Liver (tissue), 9 donors: ENCODE results near the gene XRCC1. TPM values are rescaled to one million over a fixed set of nuclear protein-coding genes. Genes with fewer than 3 reads are reported as not detected.
"Not testable (repeated sequence)": the region's sequence is repeated elsewhere in the genome, so short reads cannot be mapped to it uniquely, and the experiment has no call there.

ENCODE experiments used
- DNase-seq: peaks from one replicate; pipeline ENCODE4 v3.0.0-alpha.2; 2017; ENCODE audit warnings: low spot score
- H3K27ac ChIP-seq, 2 donors: one replicate each; pipeline ENCODE4 v1.7.0; 2013; ENCODE audit warnings: inconsistent platforms in 2 of 2, low read length in 2 of 2, control low read depth in 1 of 2, low read depth in 1 of 2, mild to moderate bottlenecking in 1 of 2
- H3K27me3 ChIP-seq, 4 donors: one replicate each; pipeline versions ENCODE4 v1.6.1 to v1.7.0; 2013; ENCODE audit warnings: low read length in 3 of 4, inconsistent platforms in 1 of 4, mild to moderate bottlenecking in 1 of 4, moderate library complexity in 1 of 4; ENCODE audit not compliant: control insufficient read depth in 4 of 4, insufficient read depth in 4 of 4
- H3K36me3 ChIP-seq, 4 donors: one replicate each; pipeline versions ENCODE4 v1.6.1 to v1.7.0; 2013; ENCODE audit warnings: low read length in 3 of 4, mild to moderate bottlenecking in 3 of 4, low read depth in 1 of 4, moderate library complexity in 1 of 4; ENCODE audit not compliant: control insufficient read depth in 4 of 4, insufficient read depth in 3 of 4
- H3K4me1 ChIP-seq, 4 donors: one replicate each; pipeline versions ENCODE4 v1.6.1 to v1.7.0; 2013; ENCODE audit warnings: low read length in 3 of 4, mild to moderate bottlenecking in 3 of 4, moderate library complexity in 1 of 4; ENCODE audit not compliant: control insufficient read depth in 4 of 4, insufficient read depth in 4 of 4
- H3K4me3 ChIP-seq, 3 donors: one replicate each; pipeline versions ENCODE4 v1.6.1 to v1.7.0; 2013; ENCODE audit warnings: low read length in 3 of 3, control low read depth in 1 of 3, low read depth in 1 of 3, mild to moderate bottlenecking in 1 of 3
- H3K9ac ChIP-seq, 2 donors: one replicate each; pipeline ENCODE4 v1.7.0; 2013; ENCODE audit warnings: low read length in 2 of 2, mild to moderate bottlenecking in 2 of 2, moderate library complexity in 2 of 2, control low read depth in 1 of 2, low read depth in 1 of 2
- H3K9me3 ChIP-seq, 4 donors: one replicate each; pipeline versions ENCODE4 v1.6.1 to v1.7.0; 2013; ENCODE audit warnings: low read length in 3 of 4; ENCODE audit not compliant: control insufficient read depth in 4 of 4
- EGR1 ChIP-seq, 2 donors: IDR thresholded peaks; 2 replicates each; pipeline ENCODE4 v1.6.1; 2016 to 2018; ENCODE audit warnings: antibody characterized with exemption in 2 of 2, low read depth in 2 of 2
- FOXA1 ChIP-seq: IDR thresholded peaks from 2 replicates; pipeline ENCODE4 v1.6.1; 2016; ENCODE audit warnings: antibody characterized with exemption
- FOXA2 ChIP-seq: IDR thresholded peaks from 2 replicates; pipeline ENCODE4 v1.6.1; 2016; ENCODE audit warnings: antibody characterized with exemption
- GABPA ChIP-seq, 2 donors: IDR thresholded peaks in 1 of 2; conservative IDR thresholded peaks in 1 of 2; 2 replicates each; pipeline ENCODE4 v1.6.1; 2016; ENCODE audit warnings: antibody characterized with exemption in 2 of 2, mild to moderate bottlenecking in 1 of 2, moderate library complexity in 1 of 2
- HNF4A ChIP-seq, 2 donors: conservative IDR thresholded peaks; 2 replicates each; pipeline ENCODE4 v1.6.1; 2016; ENCODE audit warnings: antibody characterized with exemption in 2 of 2, mild to moderate bottlenecking in 2 of 2
- HNF4G ChIP-seq: IDR thresholded peaks from 2 replicates; pipeline ENCODE4 v1.6.1; 2016; ENCODE audit warnings: antibody characterized with exemption
- NR2F2 ChIP-seq: IDR thresholded peaks from 2 replicates; pipeline ENCODE4 v1.6.1; 2016; ENCODE audit warnings: antibody characterized with exemption
- RAD21 ChIP-seq, 2 donors: IDR thresholded peaks; 2 replicates each; pipeline ENCODE4 v1.6.1; 2016; ENCODE audit warnings: antibody characterized with exemption in 2 of 2, mild to moderate bottlenecking in 2 of 2
- RXRA ChIP-seq, 2 donors: IDR thresholded peaks; 2 replicates each; pipeline ENCODE4 v1.6.1; 2017 to 2018; ENCODE audit warnings: antibody characterized with exemption in 2 of 2, mild to moderate bottlenecking in 1 of 2
- SP1 ChIP-seq: IDR thresholded peaks from 2 replicates; pipeline ENCODE4 v1.6.1; 2018; ENCODE audit warnings: antibody characterized with exemption, mild to moderate bottlenecking
- TAF1 ChIP-seq: conservative IDR thresholded peaks from 2 replicates; pipeline ENCODE4 v1.6.1; 2016; ENCODE audit warnings: antibody characterized with exemption, mild to moderate bottlenecking
- YY1 ChIP-seq: IDR thresholded peaks from 2 replicates; pipeline ENCODE4 v1.6.1; 2016; ENCODE audit warnings: antibody characterized with exemption, mild to moderate bottlenecking
- WGBS: extraction: QIAGEN DNeasy Blood & Tissue Kit; methylation state at CpG from one replicate; pipeline ENCODE4 v1.1.7; 2013; 5-methylcytosine and 5-hydroxymethylcytosine counted together
- polyA plus RNA-seq, 2 donors: library from polyadenylated mRNA; stranded (reverse) in 1 of 2; unstranded in 1 of 2; fragments of 200-250 nt in 1 of 2; fragments of >200 nt in 1 of 2; fragmentation: Nextera tagmentation in 1 of 2; extraction: Ambion mirVana in 1 of 2; gene quantifications; one replicate each; pipeline versions ENCODE4 v1.2.1 to v1.2.3, GENCODE V29; 2013 to 2015
- total RNA-seq, 2 donors: library from RNA; depleted of rRNA; stranded (reverse); fragments of >200 nt; gene quantifications; one replicate each; pipeline ENCODE4 v1.2.3, GENCODE V29; 2014
- TF ChIP-seq, protein P1 (sequence below): IDR thresholded peaks from 2 replicates; pipeline ENCODE4 v1.6.1; 2016; ENCODE audit warnings: antibody characterized with exemption
- TF ChIP-seq, protein P2 (sequence below): IDR thresholded peaks from 2 replicates; pipeline ENCODE4 v1.6.1; 2016; ENCODE audit warnings: antibody characterized with exemption, mild to moderate bottlenecking
- TF ChIP-seq, protein P3 (sequence below): IDR thresholded peaks from 2 replicates; pipeline ENCODE4 v1.6.1; 2016; ENCODE audit warnings: antibody characterized with exemption
- TF ChIP-seq, protein P4 (sequence below): fragments of 150-350 bp; IDR thresholded peaks from 2 replicates; pipeline ENCODE4 v1.5.1; 2017; ENCODE audit warnings: improper control_type of control experiment, low read depth, low read length; ENCODE audit not compliant: missing input control
- TF ChIP-seq, protein P5 (sequence below): IDR thresholded peaks from 2 replicates; pipeline ENCODE4 v1.6.1; 2016; ENCODE audit warnings: antibody characterized with exemption
- donor health status: healthy.
- donor health status: healthy.
- donor health status: healthy.
- donor health status: healthy.
- donor health status: healthy.

The XRCC1 gene
- total and polyA plus RNA-seq, 4 donors: 3.6 to 9.8 (median 4.9) TPM

DNA sequence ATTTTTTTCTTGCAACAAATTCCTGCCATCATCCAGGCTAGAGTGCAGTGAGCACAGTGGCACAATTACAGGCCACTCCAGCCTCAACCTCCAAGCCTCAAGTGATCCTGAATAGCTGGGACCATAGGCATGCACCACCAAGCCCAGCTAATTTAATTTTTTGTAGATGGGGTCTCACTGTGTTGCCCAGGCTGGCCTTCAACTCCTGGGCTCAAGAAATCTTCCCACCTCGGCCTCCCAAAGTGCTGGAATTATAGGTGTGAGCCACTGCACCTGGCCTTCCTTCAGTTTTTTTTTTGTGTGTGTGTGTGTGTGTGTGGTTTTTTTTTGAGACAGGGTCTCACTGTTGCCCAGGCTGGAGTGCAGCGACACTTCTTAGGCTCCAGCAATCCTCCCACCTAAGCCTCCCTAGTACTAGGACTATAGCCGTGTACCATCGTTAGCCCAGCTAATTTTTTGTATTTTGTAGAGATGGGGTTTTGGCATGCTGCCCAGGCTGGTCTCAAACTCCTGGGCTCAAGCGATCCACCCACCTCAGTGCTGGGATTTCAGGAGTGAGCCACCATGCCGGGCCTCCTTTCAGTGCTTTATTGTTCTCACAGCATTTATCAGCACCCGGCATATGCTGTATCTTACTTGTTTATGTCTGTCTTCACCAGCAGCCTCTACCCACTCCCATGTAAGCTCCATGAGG is 30.7 kb upstream of the XRCC1 start:
- Histone ChIP-seq H3K4me1 (no peaks in the 10 kb centered on the region), H3K27ac (no peak overlapping the region), H3K9ac (no peak overlapping the region), H3K4me3 (no peak overlapping the region), H3K36me3 (peaks cover 2 to 6% (median 4%) of the 10 kb centered on the region in 4 donors), H3K27me3 (no peaks in the 10 kb centered on the region), H3K9me3 (no peaks in the 10 kb centered on the region)
- TF ChIP-seq EGR1 (IDR thresholded peaks at IDR 0.05; ENCODE audit: low read depth in 2 of 2): no peak
- TF ChIP-seq TAF1: no peak
- TF ChIP-seq RXRA (IDR thresholded peaks at IDR 0.05): no peak
- TF ChIP-seq HNF4A (conservative IDR thresholded peaks at IDR 0.05): no peak
- no peak for TF ChIP-seq FOXA1
- TF ChIP-seq, protein P1, sequence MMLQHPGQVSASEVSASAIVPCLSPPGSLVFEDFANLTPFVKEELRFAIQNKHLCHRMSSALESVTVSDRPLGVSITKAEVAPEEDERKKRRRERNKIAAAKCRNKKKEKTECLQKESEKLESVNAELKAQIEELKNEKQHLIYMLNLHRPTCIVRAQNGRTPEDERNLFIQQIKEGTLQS: no peak
- TF ChIP-seq YY1: no peak
- TF ChIP-seq FOXA2: no peak
- TF ChIP-seq RAD21 (IDR thresholded peaks at IDR 0.05): no peak
- TF ChIP-seq, protein P2, sequence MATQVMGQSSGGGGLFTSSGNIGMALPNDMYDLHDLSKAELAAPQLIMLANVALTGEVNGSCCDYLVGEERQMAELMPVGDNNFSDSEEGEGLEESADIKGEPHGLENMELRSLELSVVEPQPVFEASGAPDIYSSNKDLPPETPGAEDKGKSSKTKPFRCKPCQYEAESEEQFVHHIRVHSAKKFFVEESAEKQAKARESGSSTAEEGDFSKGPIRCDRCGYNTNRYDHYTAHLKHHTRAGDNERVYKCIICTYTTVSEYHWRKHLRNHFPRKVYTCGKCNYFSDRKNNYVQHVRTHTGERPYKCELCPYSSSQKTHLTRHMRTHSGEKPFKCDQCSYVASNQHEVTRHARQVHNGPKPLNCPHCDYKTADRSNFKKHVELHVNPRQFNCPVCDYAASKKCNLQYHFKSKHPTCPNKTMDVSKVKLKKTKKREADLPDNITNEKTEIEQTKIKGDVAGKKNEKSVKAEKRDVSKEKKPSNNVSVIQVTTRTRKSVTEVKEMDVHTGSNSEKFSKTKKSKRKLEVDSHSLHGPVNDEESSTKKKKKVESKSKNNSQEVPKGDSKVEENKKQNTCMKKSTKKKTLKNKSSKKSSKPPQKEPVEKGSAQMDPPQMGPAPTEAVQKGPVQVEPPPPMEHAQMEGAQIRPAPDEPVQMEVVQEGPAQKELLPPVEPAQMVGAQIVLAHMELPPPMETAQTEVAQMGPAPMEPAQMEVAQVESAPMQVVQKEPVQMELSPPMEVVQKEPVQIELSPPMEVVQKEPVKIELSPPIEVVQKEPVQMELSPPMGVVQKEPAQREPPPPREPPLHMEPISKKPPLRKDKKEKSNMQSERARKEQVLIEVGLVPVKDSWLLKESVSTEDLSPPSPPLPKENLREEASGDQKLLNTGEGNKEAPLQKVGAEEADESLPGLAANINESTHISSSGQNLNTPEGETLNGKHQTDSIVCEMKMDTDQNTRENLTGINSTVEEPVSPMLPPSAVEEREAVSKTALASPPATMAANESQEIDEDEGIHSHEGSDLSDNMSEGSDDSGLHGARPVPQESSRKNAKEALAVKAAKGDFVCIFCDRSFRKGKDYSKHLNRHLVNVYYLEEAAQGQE: no peak
- no peak for TF ChIP-seq GABPA (IDR thresholded peaks at IDR 0.05 in 1 of 2, conservative IDR thresholded peaks at IDR 0.05 in 1 of 2)
- no peak for TF ChIP-seq NR2F2
- TF ChIP-seq SP1: no peak
- TF ChIP-seq HNF4G: no peak
- TF ChIP-seq, protein P3, sequence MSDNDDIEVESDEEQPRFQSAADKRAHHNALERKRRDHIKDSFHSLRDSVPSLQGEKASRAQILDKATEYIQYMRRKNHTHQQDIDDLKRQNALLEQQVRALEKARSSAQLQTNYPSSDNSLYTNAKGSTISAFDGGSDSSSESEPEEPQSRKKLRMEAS: no peak
- TF ChIP-seq, protein P4, sequence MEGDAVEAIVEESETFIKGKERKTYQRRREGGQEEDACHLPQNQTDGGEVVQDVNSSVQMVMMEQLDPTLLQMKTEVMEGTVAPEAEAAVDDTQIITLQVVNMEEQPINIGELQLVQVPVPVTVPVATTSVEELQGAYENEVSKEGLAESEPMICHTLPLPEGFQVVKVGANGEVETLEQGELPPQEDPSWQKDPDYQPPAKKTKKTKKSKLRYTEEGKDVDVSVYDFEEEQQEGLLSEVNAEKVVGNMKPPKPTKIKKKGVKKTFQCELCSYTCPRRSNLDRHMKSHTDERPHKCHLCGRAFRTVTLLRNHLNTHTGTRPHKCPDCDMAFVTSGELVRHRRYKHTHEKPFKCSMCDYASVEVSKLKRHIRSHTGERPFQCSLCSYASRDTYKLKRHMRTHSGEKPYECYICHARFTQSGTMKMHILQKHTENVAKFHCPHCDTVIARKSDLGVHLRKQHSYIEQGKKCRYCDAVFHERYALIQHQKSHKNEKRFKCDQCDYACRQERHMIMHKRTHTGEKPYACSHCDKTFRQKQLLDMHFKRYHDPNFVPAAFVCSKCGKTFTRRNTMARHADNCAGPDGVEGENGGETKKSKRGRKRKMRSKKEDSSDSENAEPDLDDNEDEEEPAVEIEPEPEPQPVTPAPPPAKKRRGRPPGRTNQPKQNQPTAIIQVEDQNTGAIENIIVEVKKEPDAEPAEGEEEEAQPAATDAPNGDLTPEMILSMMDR: no peak
- TF ChIP-seq, protein P5, sequence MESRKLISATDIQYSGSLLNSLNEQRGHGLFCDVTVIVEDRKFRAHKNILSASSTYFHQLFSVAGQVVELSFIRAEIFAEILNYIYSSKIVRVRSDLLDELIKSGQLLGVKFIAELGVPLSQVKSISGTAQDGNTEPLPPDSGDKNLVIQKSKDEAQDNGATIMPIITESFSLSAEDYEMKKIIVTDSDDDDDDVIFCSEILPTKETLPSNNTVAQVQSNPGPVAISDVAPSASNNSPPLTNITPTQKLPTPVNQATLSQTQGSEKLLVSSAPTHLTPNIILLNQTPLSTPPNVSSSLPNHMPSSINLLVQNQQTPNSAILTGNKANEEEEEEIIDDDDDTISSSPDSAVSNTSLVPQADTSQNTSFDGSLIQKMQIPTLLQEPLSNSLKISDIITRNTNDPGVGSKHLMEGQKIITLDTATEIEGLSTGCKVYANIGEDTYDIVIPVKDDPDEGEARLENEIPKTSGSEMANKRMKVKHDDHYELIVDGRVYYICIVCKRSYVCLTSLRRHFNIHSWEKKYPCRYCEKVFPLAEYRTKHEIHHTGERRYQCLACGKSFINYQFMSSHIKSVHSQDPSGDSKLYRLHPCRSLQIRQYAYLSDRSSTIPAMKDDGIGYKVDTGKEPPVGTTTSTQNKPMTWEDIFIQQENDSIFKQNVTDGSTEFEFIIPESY: no peak
- DNase-seq: no peak
- WGBS: 80% methylated on average over 7 of the region's 7 CpGs

GRCh38 chr19:43600326-43600725 is 25.0 kb upstream of the XRCC1 start:
- Histone ChIP-seq H3K36me3 (peaks cover 1 to 14% (median 10%) of the 10 kb centered on the region in 4 donors), H3K4me1 (peaks cover 2 to 24% (median 20%) of the 10 kb centered on the region in 4 donors)
- not testable (repeated sequence) for H3K27ac ChIP-seq, H3K4me3 ChIP-seq, H3K9ac ChIP-seq, H3K27me3 ChIP-seq, DNase-seq, H3K9me3 ChIP-seq
- 87% methylated on average over 5 of the region's 5 CpGs for WGBS
